H1 (cell line): ENCODE measurements around the gene BCL6B. TPM values are rescaled to one million over a fixed set of nuclear protein-coding genes. Genes with fewer than 3 reads are reported as not detected.
A peak's percentile ranks its signal among the peaks of the same experiment; 100 is the strongest.

Source experiments
- CTCF ChIA-PET: fragments of 300-600 bp; sonication (Branson Sonifier 250); formaldehyde crosslinking; loops from one replicate; lab custom pipeline; 2021; ENCODE audit not compliant: partially characterized antibody; lab: Charles Lee
- POLR2A ChIA-PET: fragments of 300-600 bp; sonication (Branson Sonifier 250); formaldehyde crosslinking; loops from one replicate; lab custom pipeline; 2021; ENCODE audit warnings: inconsistent platforms; ENCODE audit not compliant: partially characterized antibody; lab: Charles Lee
- DNase-seq, 2 experiments: peaks; one replicate each; pipeline versions ENCODE4 v3.0.0 to v3.0.0-alpha.2; 2010 to 2022; ENCODE audit warnings: low spot score in 2 of 2, low read depth in 1 of 2, mixed read lengths in 1 of 2
- FAIRE-seq: peaks from 2 replicates; lab custom pipeline; 2011; peaks lifted over from hg19 to GRCh38; lab: Jason Lieb, UNC
- H2AFZ ChIP-seq: 2 replicates; pipeline ENCODE4 v1.8.1; 2012; ENCODE audit warnings: low read length, inconsistent platforms
- H2AK5ac ChIP-seq: 2 replicates; pipeline ENCODE4 v1.6.1; 2013; ENCODE audit warnings: low read depth, low read length
- H2BK120ac ChIP-seq: replicated peaks from 2 replicates; pipeline ENCODE3; 2013; ENCODE audit warnings: low read depth, low read length, inconsistent platforms
- H2BK12ac ChIP-seq: 2 replicates; pipeline ENCODE4 v1.6.1; 2013; ENCODE audit warnings: low read depth, low read length
- H2BK15ac ChIP-seq: 2 replicates; pipeline ENCODE4 v1.6.1; 2013; ENCODE audit warnings: low read length
- H2BK20ac ChIP-seq: 2 replicates; pipeline ENCODE4 v1.6.1; 2013; ENCODE audit warnings: low read length
- H2BK5ac ChIP-seq: 2 replicates; pipeline ENCODE4 v1.6.1; 2013; ENCODE audit warnings: low read depth, low read length
- H3K14ac ChIP-seq: 2 replicates; pipeline ENCODE4 v1.6.1; 2013; ENCODE audit warnings: inconsistent platforms; ENCODE audit not compliant: insufficient read length
- H3K18ac ChIP-seq: 2 replicates; pipeline ENCODE4 v1.6.1; 2013; ENCODE audit warnings: low read length; ENCODE audit errors: extremely low read depth
- H3K23ac ChIP-seq: 2 replicates; pipeline ENCODE4 v1.6.1; 2013; ENCODE audit warnings: inconsistent platforms; ENCODE audit not compliant: insufficient read length
- H3K23me2 ChIP-seq: 2 replicates; pipeline ENCODE4 v1.6.1; 2013; ENCODE audit warnings: low read depth, low read length
- H3K27ac ChIP-seq: 2 replicates; pipeline ENCODE4 v1.6.1; 2011; ENCODE audit warnings: low read depth, low read length, inconsistent platforms
- H3K27me3 ChIP-seq, 4 experiments: replicated peaks in 1 of 4; 1 replicate in 1 of 4; 2 replicates in 3 of 4; pipeline versions ENCODE4 v1.6.1 to v1.8.1; 2011 to 2013; ENCODE audit warnings: low read length in 3 of 4, mild to moderate bottlenecking in 3 of 4, inconsistent platforms in 2 of 4, mixed read lengths in 2 of 4, moderate library complexity in 1 of 4; ENCODE audit not compliant: control insufficient read depth in 3 of 4, insufficient read depth in 3 of 4; ENCODE audit errors: extremely low read depth in 1 of 4
- H3K36me3 ChIP-seq, 4 experiments: 2 replicates each; pipeline versions ENCODE4 v1.6.1 to v1.8.1; 2011 to 2013; ENCODE audit warnings: mild to moderate bottlenecking in 4 of 4, low read length in 3 of 4, moderate library complexity in 2 of 4, control low read depth in 1 of 4, inconsistent platforms in 1 of 4; ENCODE audit not compliant: insufficient read depth in 4 of 4, control insufficient read depth in 2 of 4
- H3K4ac ChIP-seq: replicated peaks from 2 replicates; pipeline ENCODE3; 2013; ENCODE audit warnings: low read length, low read depth, mixed read lengths, inconsistent platforms; ENCODE audit not compliant: insufficient read length
- H3K4me1 ChIP-seq, 4 experiments: replicated peaks in 1 of 4; 1 replicate in 1 of 4; 2 replicates in 3 of 4; pipeline versions ENCODE4 v1.6.1 to v1.8.1; 2011 to 2013; ENCODE audit warnings: low read length in 3 of 4, inconsistent platforms in 2 of 4, mixed read lengths in 1 of 4; ENCODE audit not compliant: insufficient read depth in 4 of 4, control insufficient read depth in 3 of 4
- H3K4me2 ChIP-seq, 2 experiments: 2 replicates each; pipeline versions ENCODE4 v1.6.1 to v1.8.1; 2011 to 2013; ENCODE audit warnings: low read depth in 2 of 2, low read length in 2 of 2, control low read depth in 1 of 2, inconsistent platforms in 1 of 2, mild to moderate bottlenecking in 1 of 2; ENCODE audit not compliant: insufficient read depth in 1 of 2
- H3K4me3 ChIP-seq, 4 experiments: fragments of 200-600, 300-600 bp in 1 of 4; sonication (generic), shearing (Covaris generic), sonication (Bioruptor Twin) in 1 of 4; 2 replicates each; pipeline versions ENCODE4 v1.5.1 to v1.8.1; 2011 to 2016; ENCODE audit warnings: low read length in 4 of 4, low read depth in 3 of 4, control low read depth in 2 of 4, inconsistent platforms in 2 of 4, mild to moderate bottlenecking in 2 of 4, mixed read lengths in 1 of 4, moderate library complexity in 1 of 4; ENCODE audit not compliant: insufficient read depth in 2 of 4; ENCODE audit errors: extremely low read depth in 1 of 4
- H3K56ac ChIP-seq: replicated peaks from 2 replicates; pipeline ENCODE3; 2013; ENCODE audit warnings: low read depth, mild to moderate bottlenecking, mixed read lengths, low read length, inconsistent platforms; ENCODE audit not compliant: insufficient read length
- H3K79me1 ChIP-seq: 2 replicates; pipeline ENCODE4 v1.6.1; 2013; ENCODE audit warnings: low read depth, low read length, control low read depth
- H3K79me2 ChIP-seq, 2 experiments: 2 replicates each; pipeline versions ENCODE4 v1.6.1 to v1.8.1; 2012 to 2013; ENCODE audit warnings: low read length in 2 of 2, mild to moderate bottlenecking in 2 of 2, inconsistent platforms in 1 of 2; ENCODE audit not compliant: insufficient read depth in 2 of 2, control insufficient read depth in 1 of 2
- H3K9ac ChIP-seq, 4 experiments: replicated peaks in 1 of 4; 1 replicate in 1 of 4; 2 replicates in 3 of 4; pipeline versions ENCODE4 v1.6.1 to v1.8.1; 2011 to 2013; ENCODE audit warnings: low read depth in 3 of 4, low read length in 3 of 4, control low read depth in 2 of 4, mild to moderate bottlenecking in 2 of 4, moderate library complexity in 2 of 4, inconsistent platforms in 1 of 4; ENCODE audit errors: extremely low read depth in 1 of 4
- H3K9me3 ChIP-seq, 2 experiments: 2 replicates each; pipeline versions ENCODE4 v1.6.1 to v1.8.1; 2012 to 2013; ENCODE audit warnings: mild to moderate bottlenecking in 2 of 2, moderate library complexity in 2 of 2, control low read depth in 1 of 2, inconsistent platforms in 1 of 2, low read depth in 1 of 2, low read length in 1 of 2, mixed read lengths in 1 of 2; ENCODE audit not compliant: insufficient read depth in 2 of 2
- H4K20me1 ChIP-seq, 2 experiments: replicated peaks in 1 of 2; 2 replicates each; pipeline versions ENCODE3 to v1.8.1; 2011 to 2013; ENCODE audit warnings: inconsistent platforms in 2 of 2, low read length in 2 of 2, mild to moderate bottlenecking in 1 of 2; ENCODE audit not compliant: insufficient read depth in 2 of 2, control insufficient read depth in 1 of 2
- H4K5ac ChIP-seq: 2 replicates; pipeline ENCODE4 v1.6.1; 2013; ENCODE audit warnings: low read length, low read depth, mixed read lengths, inconsistent platforms; ENCODE audit not compliant: insufficient read length
- H4K8ac ChIP-seq: 2 replicates; pipeline ENCODE4 v1.8.0; 2013; ENCODE audit warnings: mild to moderate bottlenecking, moderate library complexity, low read length, inconsistent platforms; ENCODE audit not compliant: insufficient read depth; ENCODE audit errors: extremely low read depth
- H4K91ac ChIP-seq: replicated peaks from 2 replicates; pipeline ENCODE3; 2013; ENCODE audit warnings: low read length, mixed read lengths, inconsistent platforms; ENCODE audit not compliant: insufficient read length
- BACH1 ChIP-seq: IDR thresholded peaks from 2 replicates; pipeline ENCODE4 v1.6.1; 2012; ENCODE audit warnings: low read length, improper control_type of control experiment
- CHD1 ChIP-seq: IDR thresholded peaks from 2 replicates; pipeline ENCODE4 v1.6.1; 2012; ENCODE audit warnings: low read depth, low read length, improper control_type of control experiment
- E2F6 ChIP-seq: IDR thresholded peaks from 2 replicates; pipeline ENCODE4 v1.6.1; 2012; ENCODE audit warnings: inconsistent platforms
- EGR1 ChIP-seq: IDR thresholded peaks from 2 replicates; pipeline ENCODE4 v1.6.1; 2011; ENCODE audit warnings: low read depth, low read length, borderline replicate concordance
- FOSL1 ChIP-seq: IDR thresholded peaks from 2 replicates; pipeline ENCODE4 v1.6.1; 2011; ENCODE audit warnings: mild to moderate bottlenecking, low read depth, low read length, moderate library complexity; ENCODE audit not compliant: insufficient read depth
- KDM1A ChIP-seq: fragments of 200-600, 300-600 bp; sonication (generic); IDR thresholded peaks from 2 replicates; pipeline ENCODE4 v1.7.1; 2016; ENCODE audit warnings: mild to moderate bottlenecking, low read length, borderline replicate concordance
- POLR2A ChIP-seq, 2 experiments: IDR thresholded peaks; 1 replicate in 1 of 2; 2 replicates in 1 of 2; pipeline ENCODE4 v1.6.1; 2011; ENCODE audit warnings: low read depth in 2 of 2, low read length in 2 of 2, mild to moderate bottlenecking in 2 of 2; ENCODE audit errors: control extremely low read depth in 1 of 2
- SIN3A ChIP-seq, 2 experiments: IDR thresholded peaks in 1 of 2; conservative IDR thresholded peaks in 1 of 2; 2 replicates each; pipeline ENCODE4 v1.6.1; 2011 to 2012; ENCODE audit warnings: low read length in 2 of 2, improper control_type of control experiment in 1 of 2, low read depth in 1 of 2, mild to moderate bottlenecking in 1 of 2
- SP1 ChIP-seq: IDR thresholded peaks from 2 replicates; pipeline ENCODE4 v1.6.1; 2011; ENCODE audit warnings: low read depth, low read length
- SP4 ChIP-seq: IDR thresholded peaks from 2 replicates; pipeline ENCODE4 v1.6.1; 2012; ENCODE audit warnings: low read length, inconsistent platforms
- SUZ12 ChIP-seq: fragments of 200-600 bp; sonication (generic); IDR thresholded peaks from 2 replicates; pipeline ENCODE4 v1.6.1; 2012; ENCODE audit warnings: mild to moderate bottlenecking, inconsistent platforms, low read length, moderate library complexity, mixed read lengths
- WGBS, 2 experiments: shearing (Covaris generic) in 1 of 2; methylation state at CpG; one replicate each; pipeline versions ENCODE4 v1.1.6 to v1.1.7; 2013 to 2015; ENCODE audit warnings: low lambda C conversion rate in 2 of 2, mixed read lengths in 2 of 2, inconsistent platforms in 1 of 2, low coverage in 1 of 2, missing lambda C conversion rate in 1 of 2; ENCODE audit not compliant: insufficient replicate concordance in 2 of 2, insufficient coverage in 1 of 2, insufficient read length in 1 of 2; ENCODE audit errors: extremely low coverage in 1 of 2, missing lambda C conversion rate in 1 of 2; 5-methylcytosine and 5-hydroxymethylcytosine counted together
- polyA plus RNA-seq, 7 experiments: library from polyadenylated mRNA; depleted of rRNA in 3 of 7; stranded (reverse) in 5 of 7; unstranded in 2 of 7; fragments of >200 nt in 5 of 7; fragments of 200-250 nt in 2 of 7; gene quantifications; 1 replicate in 5 of 7; 2 replicates in 1 of 7; 4 replicates in 1 of 7; pipeline versions ENCODE4 v1.2.1 to v1.2.3, GENCODE V29; 2011 to 2013; ENCODE audit warnings: missing spikeins in 2 of 7, mixed read lengths in 2 of 7
- total RNA-seq: library from RNA; stranded (reverse); fragmentation: NEBNext Ultra II Directional; extraction: Animal tissue kit (Norgen Biotek cat#: 25700); gene quantifications from 2 replicates; pipeline ENCODE4 v1.2.1, GENCODE V29; 2021
- TF ChIP-seq, protein P1 (sequence below): IDR thresholded peaks from 2 replicates; pipeline ENCODE4 v1.6.1; 2012; ENCODE audit warnings: low read length, inconsistent platforms

Gene BCL6B
- total and polyA plus RNA-seq, 2 of the 8 experiments (the other 6 are each of a cell fraction or from before 2014, with no cell fraction given) = 6.6 to 8.7 TPM

- no peak overlapping the region for H3K4me3 ChIP-seq
- FAIRE-seq = no peak
- peak overlapping the region; percentile 57 for H4K8ac ChIP-seq
- H3K27ac ChIP-seq = no peak overlapping the region
- no peak overlapping the region for H2AFZ ChIP-seq
- H3K27me3 ChIP-seq = no peaks in the 10 kb centered on the region
- no peak overlapping the region for H4K5ac ChIP-seq
- H2BK5ac ChIP-seq = no peak overlapping the region
- no peak overlapping the region for H3K4ac ChIP-seq
- ChIA-PET CTCF (interaction anchor here (0.6 to 1.3 kb wide), 6 partner anchors 19 to 179 kb away, joined by 3 to 4 read pairs (median 3); no protein-coding TSS in a partner anchor), POLR2A (interaction anchor here (0.6 to 1.6 kb wide), 2 partner anchors 10 to 33 kb away, joined by 3 to 5 read pairs; partner anchors contain the start of gene CLEC10A)
- H3K36me3 ChIP-seq = no peaks in the 10 kb centered on the region
- H3K23me2 ChIP-seq = no peaks in the 10 kb centered on the region
- no peaks in the 10 kb centered on the region for H4K20me1 ChIP-seq
- H3K79me2 ChIP-seq = no peaks in the 10 kb centered on the region
- H3K4me2 ChIP-seq = no peak overlapping the region
- no peaks in the 10 kb centered on the region for H3K4me1 ChIP-seq
- DNase-seq = no peak
- no peak overlapping the region for H2BK15ac ChIP-seq
- 100% methylated on average over 3 of the region's 3 CpGs; no CpG with 5 or more reads in 1 of the 2 experiments for WGBS, 2 experiments
- H3K79me1 ChIP-seq = no peaks in the 10 kb centered on the region
- H2BK12ac ChIP-seq = no peak overlapping the region
- H2AK5ac ChIP-seq = no peak overlapping the region
- H3K14ac ChIP-seq = no peak overlapping the region
- H3K9ac ChIP-seq = no peak overlapping the region
- no peak overlapping the region for H3K56ac ChIP-seq
- H2BK120ac ChIP-seq = no peak overlapping the region
- H4K91ac ChIP-seq = no peak overlapping the region
- no peak overlapping the region for H2BK20ac ChIP-seq
- H3K23ac ChIP-seq = no peak overlapping the region
- TF ChIP-seq E2F6 = no peak
- no peak for TF ChIP-seq SUZ12
- no peak for TF ChIP-seq FOSL1
- no peak for TF ChIP-seq BACH1
- TF ChIP-seq CHD1 = no peak
- TF ChIP-seq SP4 = no peak
- TF ChIP-seq SIN3A (conservative IDR thresholded peaks at IDR 0.05 in 1 of 2, IDR thresholded peaks at IDR 0.05 in 1 of 2; ENCODE audit: low read depth in 1 of 2, low read length in 2 of 2) = no peak
- no peak for TF ChIP-seq EGR1
- no peak for TF ChIP-seq KDM1A
- TF ChIP-seq SP1 = no peak
- TF ChIP-seq POLR2A (IDR thresholded peaks at IDR 0.05; ENCODE audit: control extremely low read depth in 1 of 2, low read depth in 2 of 2, low read length in 2 of 2) = no peak
- TF ChIP-seq, protein P1, sequence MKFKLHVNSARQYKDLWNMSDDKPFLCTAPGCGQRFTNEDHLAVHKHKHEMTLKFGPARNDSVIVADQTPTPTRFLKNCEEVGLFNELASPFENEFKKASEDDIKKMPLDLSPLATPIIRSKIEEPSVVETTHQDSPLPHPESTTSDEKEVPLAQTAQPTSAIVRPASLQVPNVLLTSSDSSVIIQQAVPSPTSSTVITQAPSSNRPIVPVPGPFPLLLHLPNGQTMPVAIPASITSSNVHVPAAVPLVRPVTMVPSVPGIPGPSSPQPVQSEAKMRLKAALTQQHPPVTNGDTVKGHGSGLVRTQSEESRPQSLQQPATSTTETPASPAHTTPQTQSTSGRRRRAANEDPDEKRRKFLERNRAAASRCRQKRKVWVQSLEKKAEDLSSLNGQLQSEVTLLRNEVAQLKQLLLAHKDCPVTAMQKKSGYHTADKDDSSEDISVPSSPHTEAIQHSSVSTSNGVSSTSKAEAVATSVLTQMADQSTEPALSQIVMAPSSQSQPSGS = no peak
- H3K18ac ChIP-seq = no peak overlapping the region
- peaks cover 16 to 21% of the 10 kb centered on the region in 2 experiments for H3K9me3 ChIP-seq
Observed at GRCh38 chr17:7070712-7071111, 47.9 kb downstream of the BCL6B start.
